K562 treated with DMSO at 1 percent for 48 hours (cell line): ENCODE measurements around the gene TICAM2. TPM values are rescaled to one million over a fixed set of nuclear protein-coding genes. Genes with fewer than 3 reads are reported as not detected.

Source experiments
- total RNA-seq: library from RNA; unstranded; fragments of 300-600 nt; gene quantifications from 2 replicates; pipeline ENCODE4 v1.2.3, GENCODE V29; 2022; ENCODE audit warnings: low replicate concordance; ENCODE audit errors: extremely low read depth

The TICAM2 gene, protein sequence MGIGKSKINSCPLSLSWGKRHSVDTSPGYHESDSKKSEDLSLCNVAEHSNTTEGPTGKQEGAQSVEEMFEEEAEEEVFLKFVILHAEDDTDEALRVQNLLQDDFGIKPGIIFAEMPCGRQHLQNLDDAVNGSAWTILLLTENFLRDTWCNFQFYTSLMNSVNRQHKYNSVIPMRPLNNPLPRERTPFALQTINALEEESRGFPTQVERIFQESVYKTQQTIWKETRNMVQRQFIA
- total RNA-seq, result not detected in 2 replicates

DNA sequence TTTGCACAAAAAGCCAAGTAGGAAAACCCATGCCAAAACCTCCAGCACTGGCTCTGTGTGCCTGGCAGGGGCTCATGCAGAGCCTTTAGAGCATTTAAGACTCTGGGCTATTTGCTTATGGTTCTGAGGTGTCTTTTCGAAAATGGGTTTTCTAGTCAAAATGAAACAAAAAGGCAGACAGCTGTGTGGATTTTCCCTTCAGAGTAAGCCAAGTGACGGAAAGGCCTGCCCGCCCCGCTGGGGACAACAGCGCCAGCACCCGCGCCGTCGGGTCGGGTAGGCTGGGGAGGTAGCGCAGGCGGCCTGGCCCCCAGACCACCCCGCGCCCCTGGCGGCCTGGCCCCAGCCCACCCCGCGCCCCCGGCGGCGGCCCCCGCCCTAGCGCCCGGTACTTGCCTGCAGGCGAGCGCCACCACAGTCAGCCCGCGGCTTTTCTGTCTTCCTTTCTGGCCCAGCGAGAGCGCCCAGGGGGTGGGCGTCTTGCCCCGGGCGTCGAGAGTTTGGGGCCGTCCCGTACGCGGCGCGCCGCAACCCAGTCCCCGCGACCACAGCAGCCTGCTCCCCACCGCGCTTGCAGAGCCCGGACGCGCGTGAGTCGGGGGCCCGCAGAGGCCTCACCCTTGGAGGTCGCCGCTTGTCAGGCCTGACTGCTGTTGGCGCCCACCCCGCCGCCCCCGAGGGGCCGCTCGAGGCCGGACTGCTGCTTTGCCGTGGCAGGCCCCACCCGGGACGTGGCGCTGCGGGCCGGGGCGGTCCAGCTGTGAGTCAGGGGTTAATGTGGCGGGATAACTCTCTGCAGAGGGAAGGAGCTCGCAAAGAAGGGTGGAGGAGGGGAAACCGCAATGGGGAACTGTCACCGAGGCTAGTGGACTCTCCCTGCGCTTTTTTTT, at the start of gene TICAM2:
TICAM2 (minus strand) TSS at position 779 of the 890 bp plus-strand sequence. CDS start 21,223 bp downstream, outside the sequence.

DNA sequence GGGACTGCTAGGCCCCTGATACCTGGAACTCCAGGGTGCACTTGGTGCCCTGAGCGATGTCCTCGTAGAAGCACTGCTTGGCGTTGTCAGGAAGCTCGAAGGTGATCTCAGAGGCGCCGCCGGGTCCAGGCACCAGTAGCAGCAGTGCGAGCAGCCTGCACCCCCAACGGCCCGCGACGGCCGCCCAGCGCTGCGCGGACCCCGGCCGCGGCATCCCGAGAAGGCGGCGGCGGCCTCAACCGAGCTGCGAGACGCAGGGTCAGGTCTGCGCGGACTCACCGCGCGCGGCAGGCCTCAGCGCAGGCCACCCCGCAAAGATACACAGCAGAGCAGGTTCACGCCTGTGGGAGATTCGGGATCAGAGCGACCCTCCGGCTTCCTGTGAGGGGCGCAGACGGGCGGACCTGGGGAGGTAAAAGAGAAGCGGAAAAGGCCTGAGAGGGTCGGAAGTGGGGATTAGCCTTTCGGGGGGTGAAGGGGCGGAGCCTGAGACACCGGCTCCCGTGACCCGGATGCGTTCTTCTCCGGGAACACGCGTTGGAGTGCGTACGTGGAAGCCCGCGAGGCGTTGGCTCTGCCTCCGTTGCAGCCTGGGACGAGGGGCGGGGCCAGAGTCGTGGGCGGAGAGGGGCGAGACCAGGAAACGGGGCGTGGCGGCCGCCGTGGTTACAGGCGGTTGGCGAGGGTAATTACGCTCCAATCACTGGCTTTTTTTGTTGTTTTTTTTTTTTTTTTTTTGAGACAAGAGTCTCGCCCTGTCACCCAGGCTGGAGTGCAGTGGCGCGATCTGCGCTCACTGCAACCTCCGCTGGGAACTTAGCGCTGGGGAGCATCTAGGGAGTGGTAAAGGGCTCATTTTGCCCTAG, 23.5 kb upstream of the TICAM2 start, which contains the start of gene TMED7:
TMED7 (minus strand) TSS at position 458 of the 866 bp plus-strand sequence; CDS start at position 214, 244 bp downstream.

DNA sequence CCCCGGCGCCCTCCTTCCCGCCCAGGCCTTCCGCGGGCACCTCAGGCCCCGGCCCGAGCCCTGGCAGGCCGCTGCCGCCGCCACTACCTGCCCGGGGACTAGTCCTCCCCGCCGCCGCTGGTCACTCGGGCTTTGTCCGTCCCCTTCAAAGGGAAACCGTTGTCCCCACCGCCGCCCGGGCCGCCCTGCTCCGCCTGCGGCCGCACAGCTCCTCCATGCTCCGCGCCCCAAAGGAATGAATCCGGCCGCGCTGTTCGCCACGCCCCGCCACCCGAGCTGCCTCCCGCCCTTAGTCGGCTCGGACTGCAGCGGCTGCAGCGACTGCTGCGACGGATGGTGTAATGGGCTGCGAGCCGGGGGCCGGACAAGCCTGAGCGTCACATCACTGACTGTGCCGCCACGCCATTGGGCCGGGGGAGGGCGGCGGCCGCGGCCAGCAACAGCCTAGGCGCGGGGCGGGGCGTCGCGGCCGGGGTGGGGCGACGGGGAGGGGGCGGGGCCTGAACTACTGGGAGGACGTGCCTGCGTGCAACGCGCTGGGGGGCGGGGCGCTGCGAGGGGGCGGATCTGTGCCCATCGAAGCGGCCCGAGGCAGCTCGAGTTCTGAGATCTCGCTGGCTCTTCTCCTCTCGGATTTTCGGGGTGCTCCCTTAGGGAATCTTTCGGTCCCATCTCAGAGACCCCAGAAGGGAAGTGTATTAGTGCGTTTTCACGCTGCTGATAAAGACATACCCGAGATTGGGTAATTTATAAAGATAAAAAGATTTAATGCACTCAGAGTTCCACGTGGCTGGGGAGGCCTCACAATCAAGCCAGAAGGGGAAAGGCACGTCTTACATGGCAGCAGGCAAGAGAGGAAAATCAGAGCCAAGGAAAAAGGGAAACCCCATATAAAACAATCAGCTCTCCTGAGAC, 57.6 kb downstream of the TICAM2 start, which contains the start of gene FEM1C:
FEM1C (minus strand) TSS at position 340 of the 915 bp plus-strand sequence. CDS start 1,282 bp downstream, outside the sequence.

Other genes starting within 250 kb of the TICAM2 start
- not detected in 2 replicates for gene FEM1C, start 57.7 kb downstream of the TICAM2 start, total RNA-seq
- not detected in 2 replicates for gene TMED7, start 23.6 kb upstream of the TICAM2 start, total RNA-seq
- not detected in 2 replicates for gene CDO1, start 214.2 kb upstream of the TICAM2 start, total RNA-seq
- gene ATG12, start 239.1 kb upstream of the TICAM2 start, total RNA-seq, result not detected in 2 replicates
- gene AP3S1, start 239.5 kb upstream of the TICAM2 start, total RNA-seq, result not detected in 2 replicates